Skeletal muscle tissue (tissue), 4 donors: ENCODE results near the gene IL17D. TPM values are rescaled to one million over a fixed set of nuclear protein-coding genes. Genes with fewer than 3 reads are reported as not detected.

ENCODE experiments used
- H3K27ac ChIP-seq: one replicate; pipeline ENCODE4 v1.7.0; 2013; ENCODE audit warnings: mild to moderate bottlenecking, low read depth, low read length, inconsistent platforms
- H3K27me3 ChIP-seq, 3 donors: one replicate each; pipeline ENCODE4 v1.7.0; 2013; ENCODE audit warnings: low read length in 3 of 3; ENCODE audit not compliant: control insufficient read depth in 3 of 3, insufficient read depth in 3 of 3
- H3K36me3 ChIP-seq, 3 donors: one replicate each; pipeline ENCODE4 v1.7.0; 2013; ENCODE audit warnings: low read length in 3 of 3; ENCODE audit not compliant: control insufficient read depth in 3 of 3, insufficient read depth in 3 of 3
- H3K4me1 ChIP-seq, 3 donors: one replicate each; pipeline ENCODE4 v1.7.0; 2013; ENCODE audit warnings: low read length in 3 of 3, mild to moderate bottlenecking in 3 of 3; ENCODE audit not compliant: control insufficient read depth in 3 of 3, insufficient read depth in 3 of 3
- H3K4me3 ChIP-seq, 3 donors: one replicate each; pipeline ENCODE4 v1.7.0; 2013; ENCODE audit warnings: low read length in 3 of 3
- H3K9ac ChIP-seq, 3 donors: one replicate each; pipeline ENCODE4 v1.7.0; 2013; ENCODE audit warnings: low read length in 3 of 3, mild to moderate bottlenecking in 3 of 3, moderate library complexity in 2 of 3, low read depth in 1 of 3
- H3K9me3 ChIP-seq, 3 donors: one replicate each; pipeline ENCODE4 v1.7.0; 2013; ENCODE audit warnings: low read length in 3 of 3; ENCODE audit not compliant: control insufficient read depth in 3 of 3
- total RNA-seq: library from RNA; depleted of rRNA; stranded (reverse); fragments of >200 nt; gene quantifications from one replicate; pipeline ENCODE4 v1.2.3, GENCODE V29; 2014
- donor health status: Osteomylitis.

Gene IL17D
- total RNA-seq, 1 donor from 2014 or later: 7.3 TPM

DNA sequence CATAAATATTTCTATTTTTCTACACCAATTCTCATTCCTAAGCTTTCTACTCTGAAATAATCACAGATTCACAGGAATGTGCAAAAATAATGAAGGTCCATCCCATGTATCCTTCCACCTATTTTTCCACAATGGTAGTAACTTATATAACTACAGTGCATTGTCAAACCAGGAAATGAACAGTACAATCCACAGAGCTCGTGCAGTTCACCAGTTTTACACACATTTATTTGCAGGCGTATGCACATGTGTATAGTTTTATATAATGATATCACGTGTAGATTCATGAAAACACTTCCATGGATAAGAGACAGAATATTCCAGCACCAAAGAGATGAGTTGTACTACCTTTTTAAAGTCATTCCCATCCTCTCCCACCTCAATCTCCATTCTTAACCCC, 57.4 kb downstream of the IL17D start:
- H3K4me1 ChIP-seq: no peaks in the 10 kb centered on the region
- no peak overlapping the region for H3K9ac ChIP-seq
- no peaks in the 10 kb centered on the region for H3K9me3 ChIP-seq
- H3K27me3 ChIP-seq: no peaks in the 10 kb centered on the region
- H3K36me3 ChIP-seq: peaks cover 0 to 9% (median 0%) of the 10 kb centered on the region in 3 donors
- no peak overlapping the region for H3K4me3 ChIP-seq
- H3K27ac ChIP-seq: no peak overlapping the region

DNA sequence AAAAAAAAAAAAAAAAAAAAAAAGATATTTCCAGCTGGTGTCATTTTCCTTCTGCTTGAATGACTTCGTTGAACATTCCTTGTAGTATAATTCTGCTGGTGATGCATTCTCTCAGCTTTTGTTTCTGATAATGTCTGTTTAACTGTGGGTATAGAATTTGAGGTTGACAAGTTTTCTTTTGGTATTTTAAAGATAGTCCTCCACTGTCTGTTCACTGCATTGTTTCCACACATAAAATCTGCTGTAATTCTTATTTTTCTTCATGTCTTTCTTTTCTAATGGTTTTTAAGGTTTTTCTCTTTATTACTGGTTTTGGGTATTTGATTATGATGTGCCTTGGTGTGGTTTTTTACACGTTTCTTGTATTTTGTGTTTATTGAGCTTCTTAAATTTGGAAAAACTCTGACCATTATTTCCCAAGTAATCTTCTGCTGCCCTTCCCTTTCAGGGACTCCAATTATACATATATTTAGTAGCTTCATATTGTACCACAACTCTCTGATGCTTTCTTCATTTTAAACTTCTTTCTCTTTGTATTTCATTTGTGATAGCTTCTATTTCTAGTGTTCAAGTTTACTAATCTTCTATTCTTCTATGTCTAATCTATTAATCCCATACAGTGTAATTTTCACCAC, 63.9 kb downstream of the IL17D start:
- no peak overlapping the region for H3K4me3 ChIP-seq
- H3K27me3 ChIP-seq: no peaks in the 10 kb centered on the region
- no peaks in the 10 kb centered on the region for H3K9me3 ChIP-seq
- no peak overlapping the region for H3K27ac ChIP-seq
- peaks cover 0 to 7% (median 3%) of the 10 kb centered on the region in 3 donors for H3K36me3 ChIP-seq
- peaks cover 2 to 3% (median 3%) of the 10 kb centered on the region in 3 donors for H3K4me1 ChIP-seq
- H3K9ac ChIP-seq: no peak overlapping the region

- Histone ChIP-seq H3K4me1 (peaks cover 7 to 13% (median 9%) of the 10 kb centered on the region in 3 donors), H3K27ac (no peak overlapping the region), H3K9me3 (no peaks in the 10 kb centered on the region), H3K27me3 (no peaks in the 10 kb centered on the region), H3K4me3 (no peak overlapping the region), H3K9ac (no peak overlapping the region), H3K36me3 (peaks cover 0 to 7% (median 3%) of the 10 kb centered on the region in 3 donors)
Observed at GRCh38 chr13:20769091-20769490, 65.6 kb downstream of the IL17D start.

GRCh38 chr13:20769834-20770233, 66.3 kb downstream of the IL17D start:
- Histone ChIP-seq H3K4me3 (no peak overlapping the region), H3K9ac (no peak overlapping the region), H3K27ac (no peak overlapping the region), H3K4me1 (peaks cover 7 to 13% (median 9%) of the 10 kb centered on the region in 3 donors), H3K27me3 (no peaks in the 10 kb centered on the region), H3K36me3 (peaks cover 0 to 7% (median 3%) of the 10 kb centered on the region in 3 donors), H3K9me3 (no peaks in the 10 kb centered on the region)

Other genes with a start within 250 kb of the IL17D start
- gene CRYL1, start 177.8 kb upstream of the IL17D start, total RNA-seq: 29.2 TPM
- 14.6 TPM for gene IFT88, start 136.5 kb upstream of the IL17D start, total RNA-seq
- gene EEF1AKMT1, start 70.3 kb downstream of the IL17D start, total RNA-seq: 13.6 TPM
- 28.2 TPM for gene XPO4, start 199.0 kb downstream of the IL17D start, total RNA-seq